GM12878 (cell line): Measurements from ENCODE around the gene TGFB3. TPM values are rescaled to one million over a fixed set of nuclear protein-coding genes. Genes with fewer than 3 reads are reported as not detected.

Source experiments
- BCL11A ChIP-seq: IDR thresholded peaks from 2 replicates; pipeline ENCODE4 v1.6.1; 2011; ENCODE audit warnings: low read depth, low read length
- E4F1 ChIP-seq: fragments of 450-650 bp; IDR thresholded peaks from 2 replicates; pipeline ENCODE4 v1.6.1; 2018; ENCODE audit warnings: borderline replicate concordance, mild to moderate bottlenecking; ENCODE audit not compliant: partially characterized antibody
- ZBTB40 ChIP-seq: fragments of 450-650 bp; IDR thresholded peaks from 2 replicates; pipeline ENCODE4 v1.6.1; 2016; ENCODE audit warnings: mild to moderate bottlenecking, moderate library complexity, borderline replicate concordance
- polyA plus RNA-seq, 11 experiments: library from polyadenylated mRNA; depleted of rRNA in 4 of 11; unstranded in 6 of 11; stranded (reverse) in 5 of 11; fragments of >200 nt; fragmentation: Nextera tagmentation in 4 of 11; fragmentation: Illumina TruSeq in 1 of 11; extraction: Ambion mirVana in 4 of 11; extraction: Trizol in 1 of 11; gene quantifications; 1 replicate in 1 of 11; 2 replicates in 10 of 11; pipeline versions ENCODE4 v1.2.1 to v1.2.3, GENCODE V29; 2011 to 2016; ENCODE audit warnings: inconsistent platforms in 2 of 11, missing spikeins in 2 of 11, low read depth in 1 of 11
- total RNA-seq, 4 experiments: library from RNA; depleted of rRNA in 3 of 4; stranded (reverse); fragments of >200 nt in 3 of 4; fragmentation: Illumina TruSeq in 1 of 4; extraction: Trizol in 1 of 4; gene quantifications; 2 replicates each; pipeline versions ENCODE4 v1.2.1 to v1.2.3, GENCODE V29; 2013 to 2021

TGFB3 gene
- total and polyA plus RNA-seq, 10 of the 15 experiments (the other 5 are each of a cell fraction or from before 2014, with no cell fraction given): 0.27 to 2.6 (median 0.82) TPM

GRCh38 chr14:75983019-75983358 lies 1.2 kb upstream of the TGFB3 start (continued):
- no peak for TF ChIP-seq E4F1
- no peak for TF ChIP-seq BCL11A
- no peak for TF ChIP-seq ZBTB40
